ENCODE results near the gene NKAIN2.

Gene NKAIN2

GRCh38 chr6:123821112-123821511 is 17.4 kb downstream of the NKAIN2 start:
- TF ChIP-seq CTCF (conservative IDR thresholded peaks at IDR 0.05; ENCODE audit: low read length): no peak
- DNase-seq (ENCODE audit: low read depth): no peak
- no peak overlapping the region for H3K4me3 ChIP-seq (ENCODE audit: low read length)

GRCh38 chr6:123829302-123829953 is 25.8 kb downstream of the NKAIN2 start:
- no peak overlapping the region for H3K4me3 ChIP-seq (ENCODE audit: low read length)
- TF ChIP-seq CTCF (conservative IDR thresholded peaks at IDR 0.05; ENCODE audit: low read length): no peak
- peak; percentile 18 for DNase-seq (ENCODE audit: low read depth)

- DNase-seq (ENCODE audit: low read depth): no peak
- TF ChIP-seq CTCF (conservative IDR thresholded peaks at IDR 0.05; ENCODE audit: low read length): no peak
- no peak overlapping the region for H3K4me3 ChIP-seq (ENCODE audit: low read length)
These were observed 26.5 kb downstream of the NKAIN2 start for GRCh38 chr6:123830120-123830519.

- no peak overlapping the region for H3K4me3 ChIP-seq (ENCODE audit: low read length)
- no peak for TF ChIP-seq CTCF (conservative IDR thresholded peaks at IDR 0.05; ENCODE audit: low read length)
- no peak for DNase-seq (ENCODE audit: low read depth)
These were observed 35.0 kb downstream of the NKAIN2 start for GRCh38 chr6:123838505-123839234.

GRCh38 chr6:123841067-123841896 is 37.6 kb downstream of the NKAIN2 start:
- no peak overlapping the region for H3K4me3 ChIP-seq (ENCODE audit: low read length)
- no peak for DNase-seq (ENCODE audit: low read depth)
- TF ChIP-seq CTCF (conservative IDR thresholded peaks at IDR 0.05; ENCODE audit: low read length): no peak

- H3K4me3 ChIP-seq (ENCODE audit: low read length): no peak overlapping the region
- TF ChIP-seq CTCF (conservative IDR thresholded peaks at IDR 0.05; ENCODE audit: low read length): no peak
- no peak for DNase-seq (ENCODE audit: low read depth)
These were observed 40.3 kb downstream of the NKAIN2 start for GRCh38 chr6:123844011-123844410.

All from AG10803 (cell line).